Nucleus accumbens (tissue), 56 donors: ENCODE measurements around the gene CAMK2A.
"Not testable (repeated sequence)": the region's sequence is repeated elsewhere in the genome, so short reads cannot be mapped to it uniquely, and the experiment has no call there.

ENCODE experiments used
- DNase-seq, 56 donors: peaks; one replicate each; lab custom pipeline; 2025; lab: John Stamatoyannopoulos, UW

CAMK2A gene

DNA sequence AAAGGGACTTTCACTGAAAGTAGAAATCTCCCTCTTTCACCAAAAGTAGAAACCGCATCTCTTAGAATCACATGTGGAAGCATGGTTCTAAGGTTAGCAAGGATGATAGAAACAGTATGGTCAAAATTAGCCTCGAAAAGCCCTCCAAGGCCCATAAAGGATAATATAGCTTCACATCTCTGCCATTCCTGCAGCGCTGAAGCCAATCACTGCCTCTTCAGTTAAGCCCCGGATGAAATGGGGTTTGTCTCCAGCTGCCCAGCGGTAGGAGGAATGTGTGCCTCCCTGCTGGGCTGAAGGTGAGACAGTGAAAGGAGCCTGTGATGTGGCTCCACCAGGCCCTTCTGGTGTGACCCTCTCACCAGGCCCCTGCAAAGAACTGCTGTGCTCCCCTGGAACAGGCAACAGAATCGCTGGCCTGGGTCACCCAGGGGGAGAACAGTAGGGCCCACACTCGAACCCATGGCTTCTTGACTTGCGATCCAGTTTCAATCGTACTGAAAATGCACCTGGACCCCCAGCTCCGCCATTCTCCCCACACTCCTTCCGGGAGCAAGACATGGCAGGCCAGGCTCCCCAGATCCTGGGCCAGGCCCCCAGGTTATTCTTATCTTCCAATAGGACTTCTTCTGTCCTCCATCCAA is 47.2 kb downstream of the CAMK2A start:
- DNase-seq = no peak

DNA sequence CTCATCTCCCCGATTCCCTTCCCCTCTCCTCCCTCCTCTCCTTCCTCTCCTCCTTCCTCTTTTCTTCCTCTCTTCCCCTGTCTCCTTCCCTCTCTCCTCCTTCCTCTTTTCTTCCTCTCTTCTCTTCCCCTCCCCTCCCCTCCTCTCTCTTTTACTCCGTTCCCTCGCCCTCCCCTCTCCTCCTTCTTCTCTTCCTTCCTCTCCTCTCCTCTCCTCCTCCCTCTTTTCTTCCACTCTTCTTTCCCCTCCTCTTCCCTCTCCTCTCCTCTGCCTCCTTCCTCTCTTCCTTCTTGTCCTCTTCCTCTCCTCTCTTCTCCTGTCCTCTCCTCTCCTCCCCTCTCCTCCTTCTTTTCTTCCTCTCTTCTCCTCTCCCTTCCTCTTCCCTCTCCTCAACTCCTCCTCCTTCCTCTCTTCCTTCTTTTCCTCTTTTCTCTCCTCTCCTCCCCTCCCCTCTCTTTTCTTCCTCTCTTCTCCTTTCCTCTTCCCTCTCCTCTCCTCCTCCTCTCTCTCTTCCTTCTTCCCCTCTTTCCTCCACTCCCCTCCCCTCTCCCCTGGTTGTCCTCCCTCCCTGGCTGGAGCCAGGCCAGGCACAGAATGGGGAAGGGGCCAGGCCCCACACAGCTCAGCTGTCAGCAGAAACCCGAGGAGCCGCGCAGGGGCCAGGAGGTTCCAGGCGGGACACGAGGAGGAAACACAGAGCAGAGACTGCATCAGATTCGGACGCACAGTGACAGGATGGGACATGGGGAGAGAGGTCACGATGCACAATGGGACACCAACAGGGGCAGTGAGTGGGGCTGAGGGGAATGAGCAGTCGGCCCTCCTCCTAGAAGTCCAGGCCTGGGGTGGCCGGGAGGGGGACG is 48.0 kb downstream of the CAMK2A start:
- no peak for DNase-seq

DNA sequence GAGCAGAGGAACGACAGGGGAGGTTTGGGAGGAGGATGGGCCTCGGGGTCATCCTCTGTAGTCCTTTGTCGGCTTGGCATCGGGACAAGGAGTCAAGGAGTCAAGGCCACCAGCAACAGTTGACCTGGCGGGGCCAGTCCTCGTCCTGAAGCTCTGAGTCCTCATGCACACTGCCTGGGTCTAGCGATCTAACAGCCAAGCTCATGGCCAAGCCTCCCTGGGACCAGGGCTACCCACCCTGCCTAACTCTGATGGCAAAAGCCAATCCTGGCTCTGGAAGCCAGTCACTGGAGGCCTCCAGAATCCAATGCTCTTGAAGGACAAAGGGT is 49.8 kb downstream of the CAMK2A start:
- DNase-seq = no peak

DNA sequence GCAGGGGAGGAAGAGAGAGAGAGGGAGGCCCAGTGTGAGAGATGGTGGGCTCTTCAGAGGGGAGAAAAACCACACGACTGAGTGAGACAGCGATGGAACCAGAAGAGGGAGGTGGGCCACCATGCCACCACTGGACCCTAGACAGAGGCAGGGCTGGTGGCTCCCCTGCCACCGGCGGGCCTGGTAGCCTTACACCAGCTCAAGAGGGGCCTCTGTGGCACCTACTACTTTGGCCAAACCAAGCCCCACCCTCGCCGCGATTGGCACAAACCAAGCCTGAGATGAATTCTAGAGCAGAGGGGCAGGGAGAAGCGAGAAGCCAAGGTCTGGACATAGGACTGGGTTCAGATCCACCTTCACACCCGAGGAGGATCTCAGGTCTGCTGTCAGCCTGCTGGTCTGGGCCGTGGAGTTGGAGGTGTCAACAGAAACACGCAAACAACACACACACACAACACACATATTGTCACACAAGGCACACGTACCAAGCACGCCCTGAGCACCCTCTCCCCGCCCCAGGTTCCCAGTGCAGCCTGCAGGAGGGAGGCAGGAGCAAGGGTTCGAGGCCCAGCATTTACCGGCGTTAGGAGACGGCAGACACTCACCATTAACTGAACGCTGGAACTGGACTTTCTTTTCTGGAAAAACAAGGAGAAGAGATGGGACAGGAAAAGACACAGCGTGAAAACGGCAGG is 50.3 kb downstream of the CAMK2A start:
- no peak for DNase-seq

DNA sequence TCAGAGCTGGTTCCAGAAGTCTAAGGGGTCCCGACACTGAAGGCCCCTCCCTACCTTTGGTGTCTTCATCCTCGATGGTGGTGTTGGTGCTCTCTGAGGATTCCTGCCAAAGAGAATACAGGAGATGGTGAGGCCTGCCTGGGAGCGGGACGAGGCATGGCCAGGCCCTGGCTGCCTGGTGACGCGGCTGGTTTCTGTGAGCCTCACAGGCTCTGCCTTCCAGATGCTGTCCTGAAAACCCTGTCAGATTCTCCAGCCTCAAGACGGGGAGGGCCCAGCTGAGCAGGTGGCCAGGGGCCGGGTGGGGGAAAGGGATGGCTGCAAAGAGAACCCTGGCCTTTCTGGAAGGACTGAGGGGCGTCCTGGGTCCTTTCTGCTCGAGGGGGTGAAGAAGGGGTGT is 50.9 kb downstream of the CAMK2A start:
- no peak for DNase-seq

DNA sequence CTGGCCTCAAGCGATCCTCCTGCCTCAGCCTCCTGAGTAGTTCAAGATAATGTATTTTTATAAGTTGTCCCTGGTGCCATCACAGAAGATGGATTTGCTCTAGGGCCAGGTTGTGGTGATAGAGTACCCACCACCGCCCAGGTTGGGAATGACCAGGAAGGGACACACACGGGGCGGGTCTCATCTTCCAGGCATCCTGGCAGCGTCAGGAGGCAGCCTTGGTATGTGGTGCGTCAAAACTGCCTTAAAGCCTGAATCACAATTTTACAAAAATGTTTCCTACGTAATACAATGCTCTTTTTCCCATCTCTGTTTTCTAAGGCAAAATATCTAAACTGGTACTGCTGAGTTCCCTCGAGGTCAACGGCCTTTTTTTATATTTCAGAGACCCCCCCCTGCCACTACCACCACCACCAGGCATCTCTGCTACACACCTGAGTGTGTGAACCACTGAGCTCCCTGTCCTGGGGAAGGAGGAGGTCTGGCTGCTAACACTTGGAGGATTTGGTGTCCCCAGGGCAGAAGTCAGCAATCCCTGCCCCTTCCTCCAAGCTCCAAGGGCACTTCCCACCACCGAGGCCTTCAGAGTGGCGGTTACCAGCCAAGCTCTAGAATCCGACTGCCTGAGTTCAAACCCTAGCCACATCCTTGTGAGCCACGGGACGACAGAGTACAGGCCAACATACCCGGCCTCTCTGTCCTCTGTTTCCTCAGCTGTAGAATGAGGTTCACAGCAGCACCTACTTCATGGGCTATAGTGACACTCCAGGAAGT is 52.4 kb downstream of the CAMK2A start:
- no peak for DNase-seq

DNA sequence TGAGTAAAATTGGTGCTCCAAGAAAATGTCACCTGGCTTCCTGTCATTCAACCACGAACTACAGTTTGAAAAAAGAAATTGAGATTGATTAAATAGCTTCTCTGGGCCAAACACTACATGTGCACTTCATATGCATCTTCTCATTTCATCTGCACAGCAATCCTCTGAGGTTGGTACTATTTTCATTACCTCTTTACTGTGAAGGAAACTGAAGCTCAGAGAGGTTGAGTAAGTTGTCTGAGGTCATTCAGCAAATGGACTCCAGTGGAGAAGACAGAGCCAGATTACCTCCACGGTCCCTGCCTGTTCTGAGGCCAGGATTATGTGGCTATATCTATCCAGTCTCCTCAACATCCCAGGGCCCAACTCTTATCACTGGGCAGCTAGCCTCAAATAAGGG is 53.3 kb downstream of the CAMK2A start:
- DNase-seq = no peak

DNA sequence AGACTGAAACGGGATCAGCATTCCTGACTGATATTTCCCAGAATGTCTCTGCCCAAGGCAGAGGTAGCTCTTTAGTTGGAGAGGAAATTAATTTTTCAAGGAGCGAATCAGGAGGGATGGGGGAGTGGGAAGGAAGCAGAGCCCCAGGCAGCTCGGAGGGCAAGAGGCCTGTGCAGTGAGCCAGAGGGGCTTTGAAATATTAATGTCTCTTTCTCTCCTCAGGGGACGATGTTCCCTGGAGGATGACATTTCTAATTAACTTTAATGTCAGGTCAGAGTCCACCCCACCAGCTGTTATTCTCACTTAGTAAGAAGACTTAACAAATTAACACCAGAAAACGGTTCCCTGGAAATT is 54.1 kb downstream of the CAMK2A start:
- DNase-seq = no peak

DNA sequence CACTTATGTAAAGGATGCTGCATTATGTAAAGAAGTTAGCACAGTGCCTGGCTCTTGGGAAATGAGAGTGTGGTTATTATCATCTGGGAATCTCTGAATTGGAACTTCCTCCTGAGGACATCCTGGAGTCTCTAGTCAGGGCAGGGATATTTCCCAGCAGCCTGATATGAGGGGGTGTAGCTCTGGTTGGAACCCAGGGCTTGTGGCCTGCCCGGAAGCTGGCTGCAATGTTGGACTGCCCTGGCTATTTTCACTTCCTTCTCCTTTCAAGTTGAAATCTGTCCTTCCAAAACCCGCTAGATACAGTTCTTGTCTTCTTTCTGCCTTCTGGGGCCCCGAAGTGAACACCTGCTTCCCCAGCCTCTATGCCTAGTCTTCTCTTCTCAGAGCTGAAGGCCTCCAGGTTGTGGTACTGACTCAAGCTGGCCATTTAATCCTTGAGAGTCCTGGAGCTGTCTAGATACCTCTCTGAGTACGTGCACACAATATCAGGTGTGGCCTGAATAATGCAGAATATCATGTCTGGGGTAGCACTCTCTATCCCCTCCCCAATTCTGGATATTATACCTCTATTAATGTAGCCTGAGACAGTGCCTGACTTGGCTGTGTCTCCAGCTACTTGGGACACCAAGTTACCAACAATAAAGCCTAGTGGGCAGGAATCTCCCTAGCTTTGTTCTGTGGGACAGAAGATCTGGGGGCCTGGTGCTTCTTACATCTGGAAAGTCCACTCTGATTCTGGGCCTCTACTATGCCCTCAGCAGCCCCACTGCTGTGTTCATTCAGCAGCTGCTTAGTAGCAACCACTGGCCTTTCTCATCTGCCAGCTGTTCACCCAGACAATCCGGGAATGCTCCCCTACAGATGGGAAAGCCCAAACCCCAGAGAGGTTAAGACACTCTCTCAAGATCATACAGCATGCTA is 54.7 kb downstream of the CAMK2A start:
- peak in 1 of 56 donors; percentile 11 for DNase-seq

DNA sequence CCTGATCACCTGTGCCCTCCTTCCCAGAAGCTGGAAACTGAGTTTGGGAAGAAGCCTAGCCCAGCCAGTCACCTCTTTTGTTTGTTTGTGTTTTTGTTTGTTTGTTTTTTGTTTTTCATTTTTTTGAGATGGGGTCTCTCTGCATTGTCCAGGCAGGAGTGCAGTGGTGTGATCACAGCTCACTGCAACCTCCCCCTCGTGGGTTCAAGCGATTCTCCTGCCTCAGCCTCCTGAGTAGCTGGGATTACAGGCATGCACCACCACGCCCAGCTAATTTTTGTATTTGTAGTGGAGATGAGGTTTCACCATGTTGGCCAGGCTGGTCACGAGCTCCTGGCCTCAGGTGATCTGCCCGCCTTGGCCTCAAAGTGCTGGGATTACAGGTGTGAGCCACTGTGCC is 55.9 kb downstream of the CAMK2A start:
- not testable (repeated sequence) for DNase-seq

DNA sequence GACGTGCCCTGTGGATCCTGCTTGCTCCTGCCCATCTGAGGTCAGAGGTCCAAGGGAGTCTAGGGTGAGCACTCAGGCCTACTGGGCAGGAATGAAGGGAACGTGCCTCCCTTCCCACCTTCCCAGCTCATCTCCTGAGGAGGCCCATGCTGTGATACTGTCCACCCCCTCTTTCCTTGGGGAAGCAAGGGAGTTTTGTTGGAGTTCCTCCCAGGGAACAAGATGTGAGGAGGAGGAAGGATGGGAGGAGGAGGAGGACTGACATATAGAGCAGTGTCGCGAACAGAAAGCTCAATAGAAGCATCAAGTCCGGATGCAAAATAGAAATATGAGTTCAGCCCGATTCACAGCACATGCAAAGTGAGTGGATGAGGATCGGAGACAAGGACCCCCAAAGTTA is 58.7 kb downstream of the CAMK2A start:
- DNase-seq = peak in 17 of 56 donors; percentile 5 to 43 (median 18)

DNA sequence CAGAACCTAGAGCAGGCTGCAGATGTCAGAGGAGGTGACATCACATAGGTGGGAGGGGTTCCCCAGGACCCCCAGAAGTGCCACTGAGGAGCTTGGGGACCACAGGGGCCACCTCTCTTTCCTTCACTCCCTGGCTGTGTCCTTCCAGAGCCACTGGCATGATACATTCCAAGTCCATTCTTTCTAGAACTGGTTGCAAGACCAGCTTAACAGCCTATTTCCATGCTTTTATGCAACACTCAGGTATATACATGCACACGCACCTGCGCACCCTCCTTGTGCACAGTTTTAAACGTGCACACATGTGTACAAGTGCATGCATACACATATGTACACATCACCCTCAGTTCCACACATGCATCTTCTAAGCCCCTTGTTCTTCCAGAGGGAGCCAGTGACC is 60.0 kb downstream of the CAMK2A start:
- DNase-seq = no peak

DNA sequence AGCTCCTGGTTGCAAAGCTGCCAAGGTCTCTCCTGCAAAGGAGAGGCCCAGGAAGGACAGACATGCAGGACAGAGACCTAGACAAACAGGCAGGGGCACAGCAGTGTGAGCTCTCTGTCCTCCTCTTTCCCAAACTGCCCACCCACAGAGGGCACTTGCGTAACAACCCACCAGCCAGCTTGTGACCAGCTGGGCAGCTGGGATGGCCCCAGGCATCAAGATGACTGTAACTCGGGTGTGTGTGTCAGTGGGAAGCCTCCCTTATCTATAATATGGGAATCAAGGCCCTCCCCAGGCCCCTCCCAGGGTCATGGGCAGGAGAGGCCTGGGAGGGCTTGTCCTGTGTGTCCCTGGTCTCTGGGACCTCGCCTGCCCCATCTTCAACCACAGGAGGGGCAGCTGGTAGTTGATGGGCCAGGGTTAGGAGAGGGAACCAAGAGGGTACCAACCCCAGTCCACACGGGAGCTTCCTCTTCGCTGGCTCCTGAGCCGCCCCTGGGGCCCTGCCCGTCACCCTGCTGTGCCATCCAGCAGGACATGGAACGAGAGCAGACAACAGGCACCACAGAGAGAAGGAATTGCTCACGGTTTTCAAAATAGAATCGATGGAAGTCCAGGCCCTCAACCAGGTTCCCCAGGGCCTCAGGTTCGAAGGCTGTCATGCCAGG is 61.8 kb downstream of the CAMK2A start:
- no peak for DNase-seq

DNA sequence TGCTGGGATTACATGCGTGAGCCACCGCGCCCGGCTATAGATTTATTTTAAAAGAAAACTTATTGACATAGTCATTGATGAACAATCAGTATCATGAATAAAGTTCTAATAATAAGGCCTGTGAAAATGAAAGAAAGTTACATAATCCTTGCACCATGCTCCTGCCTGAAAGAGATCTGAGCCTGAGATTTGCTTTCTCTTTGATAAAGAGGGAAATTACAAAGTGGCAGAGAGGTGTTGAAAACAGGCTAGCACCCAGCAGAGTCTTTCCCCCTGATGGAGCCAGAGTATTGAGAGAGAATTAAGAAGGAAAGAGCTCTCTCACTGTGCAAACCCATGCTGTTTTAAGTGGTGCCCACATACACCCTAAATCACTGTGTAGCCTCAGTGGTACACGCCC is 62.5 kb downstream of the CAMK2A start:
- no peak for DNase-seq

DNA sequence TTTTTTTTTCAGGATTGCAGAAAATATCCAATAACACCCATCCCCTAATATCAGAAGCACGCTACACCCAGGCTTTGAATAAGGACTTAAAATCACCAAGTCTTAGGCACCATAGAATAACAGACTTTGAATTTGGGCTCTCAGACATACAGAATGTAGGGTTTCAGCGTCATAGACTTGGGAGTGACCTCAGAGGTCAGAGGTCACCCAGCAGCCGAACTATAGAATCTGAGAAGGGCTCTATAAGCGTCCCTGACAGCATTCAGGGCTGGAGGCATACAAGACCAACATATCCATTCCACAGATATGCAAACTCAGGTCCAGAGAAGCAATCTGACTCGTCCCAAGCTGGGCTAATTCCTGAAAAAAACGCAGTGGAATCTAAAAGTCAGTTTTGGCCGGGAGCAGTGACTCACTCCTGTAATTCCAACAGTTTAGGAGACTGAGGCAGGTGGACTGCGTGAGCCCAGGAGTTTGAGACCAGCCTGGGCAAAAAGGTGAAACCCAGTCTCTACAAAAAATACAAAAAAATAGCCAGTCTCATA is 65.0 kb downstream of the CAMK2A start:
- DNase-seq = no peak

DNA sequence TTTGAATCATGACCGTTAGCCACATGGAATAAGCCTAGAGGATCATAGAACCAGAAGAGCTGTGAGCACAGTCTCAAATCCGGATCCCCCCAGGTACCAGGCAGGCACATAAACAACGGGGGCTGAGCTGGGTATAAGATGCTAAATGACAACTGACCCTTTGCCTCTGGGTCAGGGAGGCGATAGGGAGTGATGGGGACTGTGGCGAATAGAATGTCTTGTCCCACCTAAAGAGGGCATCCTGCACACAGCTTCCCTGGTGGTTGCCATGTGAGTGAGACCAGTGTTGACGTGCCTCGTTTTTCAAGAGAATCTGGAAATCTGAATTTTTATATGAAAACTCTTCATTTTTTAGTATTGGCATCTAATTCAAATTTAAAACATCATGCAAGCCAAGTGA is 66.1 kb downstream of the CAMK2A start:
- DNase-seq = no peak

DNA sequence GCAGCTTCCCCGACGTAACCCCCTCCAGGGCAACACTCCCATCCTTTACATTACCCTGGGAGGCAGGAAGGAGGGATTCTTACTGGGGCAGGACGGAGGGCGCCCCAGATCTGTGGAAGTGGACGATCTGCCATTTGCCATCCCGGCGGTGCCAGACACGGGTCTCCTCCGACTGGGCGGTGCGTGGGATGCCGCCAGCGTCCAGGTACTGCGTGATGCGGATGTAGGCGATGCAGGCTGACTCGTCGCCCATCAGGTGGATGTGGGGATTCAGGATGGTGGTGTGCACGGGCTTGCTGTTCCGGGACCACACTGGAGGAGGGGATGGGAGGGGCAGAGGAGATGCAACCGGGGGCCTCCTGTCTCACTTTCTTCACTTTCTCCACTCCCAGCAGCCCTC is 66.7 kb downstream of the CAMK2A start:
- DNase-seq = no peak

DNA sequence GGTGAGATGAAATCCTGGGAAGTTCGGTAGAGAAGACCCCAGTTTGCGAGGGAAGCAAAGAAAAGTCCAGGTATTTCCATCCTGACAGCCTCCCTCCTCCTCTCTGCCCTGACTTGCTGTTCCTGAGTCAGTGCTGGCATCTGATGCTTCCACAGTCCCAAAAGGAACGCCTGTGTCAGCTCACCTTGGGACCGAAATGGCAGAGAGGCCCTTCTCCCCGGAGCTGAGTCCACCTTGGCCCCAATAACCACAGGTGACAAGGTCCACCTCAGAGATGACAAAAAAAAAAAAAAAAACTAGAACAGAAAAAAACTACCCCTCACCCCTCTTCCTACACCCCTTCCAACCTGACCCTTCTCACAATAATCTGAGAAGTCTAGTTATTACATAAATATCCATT is 68.1 kb downstream of the CAMK2A start:
- DNase-seq = no peak

DNA sequence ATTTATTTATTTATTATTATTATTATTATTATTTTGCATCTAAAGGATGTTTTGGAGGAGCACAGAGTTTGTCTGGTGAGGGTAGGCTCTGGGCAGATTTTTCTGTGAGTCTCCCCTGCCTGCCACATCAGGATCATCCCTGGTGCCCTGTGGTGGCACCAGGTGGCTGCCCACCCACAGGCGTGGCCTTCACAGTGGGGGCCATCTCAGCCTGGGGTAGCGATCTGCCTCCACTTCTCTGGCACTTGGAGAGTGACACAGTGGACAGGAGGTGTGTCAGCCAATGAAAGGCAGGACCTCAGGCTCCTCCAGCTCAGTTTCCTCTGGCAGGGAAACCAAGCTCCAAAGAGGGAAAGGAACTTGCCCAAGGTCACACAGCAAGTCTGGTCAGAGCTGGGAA is 69.7 kb downstream of the CAMK2A start:
- no peak for DNase-seq
